GM13977 (cell line): ENCODE measurements around the gene HSD11B2.

Experiments
- DNase-seq: peaks from one replicate; pipeline ENCODE4 v3.0.0; 2012; ENCODE audit warnings: low spot score
- CTCF ChIP-seq: IDR thresholded peaks from 2 replicates; pipeline ENCODE4 v1.5.1; 2012; ENCODE audit warnings: mild to moderate bottlenecking, control low read depth; ENCODE audit not compliant: insufficient read depth; ENCODE audit errors: extremely low read depth, missing control alignments
- in situ Hi-C: fragments of 300-500 bp; cut with MboI; formaldehyde crosslinking; loops from one replicate; pipeline ENCODE4 v1.12.0; 2022; ENCODE audit warnings: low sequenced_read_pairs, low pct_unique_long_range_greater_than_20kb, mixed read lengths, inconsistent platforms; ENCODE audit not compliant: unreplicated experiment

HSD11B2 gene

GRCh38 chr16:67438098-67438791, 7.3 kb downstream of the HSD11B2 start:
- TF ChIP-seq CTCF: no peak
- in situ Hi-C loops: no loop called here
- no peak for DNase-seq

DNA sequence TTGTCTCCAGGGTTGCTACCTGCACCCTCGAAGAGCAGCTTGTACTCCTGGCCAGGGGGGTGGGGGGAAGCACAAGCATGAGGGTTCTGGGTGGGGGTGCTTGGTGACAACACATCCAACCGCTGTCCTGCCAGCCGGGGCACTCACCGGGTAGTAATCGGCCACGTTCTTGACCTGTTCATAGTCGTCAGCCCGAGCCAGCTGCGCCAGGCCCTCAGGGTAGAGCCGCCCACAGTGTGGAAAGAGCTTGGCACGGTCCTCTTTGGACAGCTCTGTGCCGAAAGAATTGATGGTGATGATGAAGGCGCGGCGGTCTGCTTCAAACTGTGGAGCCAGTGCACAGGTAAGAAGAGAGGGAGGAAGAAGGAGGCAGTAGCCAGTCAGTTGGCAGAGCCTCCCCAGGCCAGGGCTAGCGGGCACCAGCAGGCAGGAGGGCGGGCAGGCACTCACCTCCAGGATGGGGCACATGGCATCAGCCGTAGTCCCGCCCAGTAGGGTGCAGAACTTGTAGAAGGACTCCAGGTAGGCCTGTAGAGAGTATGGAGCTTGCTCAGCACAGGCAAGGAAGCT, 8.0 kb downstream of the HSD11B2 start:
- no peak for DNase-seq
- in situ Hi-C loops: no loop called here
- no peak for TF ChIP-seq CTCF

GRCh38 chr16:67441271-67441753, 10.4 kb downstream of the HSD11B2 start:
- in situ Hi-C loops: no loop called here
- TF ChIP-seq CTCF: no peak
- no peak for DNase-seq

- DNase-seq: no peak
- in situ Hi-C loops: no loop called here
- TF ChIP-seq CTCF: no peak
Measured at GRCh38 chr16:67441907-67442306, 11.0 kb downstream of the HSD11B2 start.

GRCh38 chr16:67442581-67443255, 11.8 kb downstream of the HSD11B2 start:
- in situ Hi-C loops: no loop called here
- no peak for DNase-seq
- TF ChIP-seq CTCF: no peak

DNA sequence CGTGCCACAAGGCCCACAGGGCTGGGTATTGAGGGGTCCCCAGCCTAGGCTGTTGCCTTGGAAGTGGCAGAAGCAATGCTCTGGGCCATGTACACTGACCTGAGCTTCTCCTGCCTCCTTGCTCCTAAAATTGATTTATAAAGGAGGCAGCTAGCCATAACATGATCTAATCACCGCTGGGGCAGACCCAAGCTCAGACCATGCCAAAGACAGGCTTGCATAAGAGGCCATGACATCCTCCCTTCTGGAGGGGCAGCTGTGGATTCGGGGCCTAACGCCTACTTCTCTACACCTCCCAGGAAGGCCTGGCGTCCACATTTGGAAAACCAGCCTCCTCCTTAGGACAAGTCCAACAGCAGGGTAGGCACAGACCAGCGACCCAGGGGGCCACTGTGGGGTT, 12.3 kb downstream of the HSD11B2 start:
- DNase-seq: no peak
- in situ Hi-C loops: no loop called here
- no peak for TF ChIP-seq CTCF
